Transverse colon (tissue), 4 donors: ENCODE data around the gene CREB5.

Experiments
- EP300 ChIP-seq: sonication (generic); formaldehyde crosslinking; IDR thresholded peaks from one replicate; pipeline ENCODE4 v1.6.1; 2017; ENCODE audit warnings: antibody characterized with exemption, low read depth
- POLR2A ChIP-seq: fragments of 450-650 bp; IDR thresholded peaks from one replicate; pipeline ENCODE4 v1.6.1; 2016; ENCODE audit warnings: antibody characterized with exemption, mild to moderate bottlenecking, moderate library complexity
- POLR2AphosphoS5 ChIP-seq, 3 donors: sonication (generic); formaldehyde crosslinking; IDR thresholded peaks; one replicate each; pipeline ENCODE4 v1.6.1; 2016; ENCODE audit warnings: antibody characterized with exemption in 3 of 3
- TF ChIP-seq, protein P1 (sequence below), 5 experiments: fragments of 200-600 bp in 3 of 5; fragments of 450-650 bp in 2 of 5; sonication (generic) in 3 of 5; IDR thresholded peaks; 1 replicate in 2 of 5; 2 replicates in 3 of 5; pipeline ENCODE4 v1.5.1; 2016 to 2017; ENCODE audit warnings: antibody characterized with exemption in 5 of 5, inconsistent platforms in 3 of 5, mild to moderate bottlenecking in 2 of 5, moderate library complexity in 1 of 5

DNA sequence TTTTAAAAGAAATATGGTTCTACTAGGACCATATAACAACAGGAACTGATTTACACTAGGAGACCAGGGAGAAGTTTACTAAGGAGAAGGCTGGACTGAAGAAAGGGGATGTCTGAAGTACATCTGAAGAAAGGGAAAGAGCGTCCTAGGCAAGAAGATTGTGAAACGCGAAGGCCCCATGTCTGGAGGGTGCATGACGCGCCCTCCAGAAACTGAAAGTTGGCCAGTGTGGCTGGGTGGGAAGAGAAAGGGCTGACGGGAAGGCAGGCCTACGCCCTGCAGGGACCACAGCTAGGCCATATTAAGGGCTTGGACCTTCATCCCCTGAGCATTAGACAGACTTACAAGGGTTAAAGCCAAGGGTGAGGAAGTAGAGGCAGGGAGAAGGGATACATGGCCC, 387.8 kb downstream of the CREB5 start:
- TF ChIP-seq POLR2A (no peak), EP300 (no peak), POLR2AphosphoS5 (IDR thresholded peaks at IDR 0.05) (no peak)
- TF ChIP-seq, protein P1, sequence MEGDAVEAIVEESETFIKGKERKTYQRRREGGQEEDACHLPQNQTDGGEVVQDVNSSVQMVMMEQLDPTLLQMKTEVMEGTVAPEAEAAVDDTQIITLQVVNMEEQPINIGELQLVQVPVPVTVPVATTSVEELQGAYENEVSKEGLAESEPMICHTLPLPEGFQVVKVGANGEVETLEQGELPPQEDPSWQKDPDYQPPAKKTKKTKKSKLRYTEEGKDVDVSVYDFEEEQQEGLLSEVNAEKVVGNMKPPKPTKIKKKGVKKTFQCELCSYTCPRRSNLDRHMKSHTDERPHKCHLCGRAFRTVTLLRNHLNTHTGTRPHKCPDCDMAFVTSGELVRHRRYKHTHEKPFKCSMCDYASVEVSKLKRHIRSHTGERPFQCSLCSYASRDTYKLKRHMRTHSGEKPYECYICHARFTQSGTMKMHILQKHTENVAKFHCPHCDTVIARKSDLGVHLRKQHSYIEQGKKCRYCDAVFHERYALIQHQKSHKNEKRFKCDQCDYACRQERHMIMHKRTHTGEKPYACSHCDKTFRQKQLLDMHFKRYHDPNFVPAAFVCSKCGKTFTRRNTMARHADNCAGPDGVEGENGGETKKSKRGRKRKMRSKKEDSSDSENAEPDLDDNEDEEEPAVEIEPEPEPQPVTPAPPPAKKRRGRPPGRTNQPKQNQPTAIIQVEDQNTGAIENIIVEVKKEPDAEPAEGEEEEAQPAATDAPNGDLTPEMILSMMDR (IDR thresholded peaks at IDR 0.05): no peak
